HEK293T (cell line): ENCODE results near the gene HOXD13.
A peak's percentile ranks its signal among the peaks of the same experiment; 100 is the strongest.

ENCODE experiments used
- CTCF ChIA-PET: fragments of 350-600 bp; formaldehyde crosslinking; extraction: SDS; loops from one replicate; lab custom pipeline; 2021; ENCODE audit warnings: antibody characterized with exemption, inconsistent platforms; lab: Yijun Ruan, JAX
- POLR2A ChIA-PET: fragments of 350-600 bp; formaldehyde crosslinking; extraction: SDS; loops from one replicate; lab custom pipeline; 2020; ENCODE audit warnings: antibody characterized with exemption, inconsistent platforms; lab: Yijun Ruan, JAX
- DNase-seq: peaks from one replicate; pipeline ENCODE4 v3.0.0; 2012; ENCODE audit warnings: mixed read lengths; ENCODE audit errors: extremely low spot score
- ARNT ChIP-seq: fragments of 450-650 bp; IDR thresholded peaks from 2 replicates; pipeline ENCODE4 v1.6.1; 2017; ENCODE audit warnings: mild to moderate bottlenecking
- BHLHE40 ChIP-seq: fragments of 450-650 bp; IDR thresholded peaks from 2 replicates; pipeline ENCODE4 v1.6.1; 2016; ENCODE audit warnings: mild to moderate bottlenecking, moderate library complexity, borderline replicate concordance
- CTBP1 ChIP-seq: fragments of 450-650 bp; IDR thresholded peaks from 2 replicates; pipeline ENCODE4 v1.6.1; 2016; ENCODE audit warnings: borderline replicate concordance
- ELF4 ChIP-seq: fragments of 450-650 bp; IDR thresholded peaks from 2 replicates; pipeline ENCODE4 v1.6.1; 2017; ENCODE audit warnings: antibody characterized with exemption
- FOXA1 ChIP-seq: fragments of 450-650 bp; IDR thresholded peaks from 2 replicates; pipeline ENCODE4 v1.6.1; 2016; ENCODE audit warnings: mild to moderate bottlenecking
- FOXK2 ChIP-seq: fragments of 450-650 bp; IDR thresholded peaks from 2 replicates; pipeline ENCODE4 v1.6.1; 2016; ENCODE audit warnings: mild to moderate bottlenecking
- FOXM1 ChIP-seq: fragments of 450-650 bp; IDR thresholded peaks from 2 replicates; pipeline ENCODE4 v1.6.1; 2017; ENCODE audit warnings: mild to moderate bottlenecking, borderline replicate concordance
- HDGF ChIP-seq: fragments of 450-650 bp; IDR thresholded peaks from 2 replicates; pipeline ENCODE4 v1.6.1; 2017; ENCODE audit warnings: antibody characterized with exemption, borderline replicate concordance
- L3MBTL2 ChIP-seq: fragments of 450-650 bp; conservative IDR thresholded peaks from 2 replicates; pipeline ENCODE4 v1.6.1; 2016; ENCODE audit warnings: mild to moderate bottlenecking
- LEF1 ChIP-seq: fragments of 450-650 bp; IDR thresholded peaks from 2 replicates; pipeline ENCODE4 v1.6.1; 2017; ENCODE audit warnings: mild to moderate bottlenecking, borderline replicate concordance
- NFRKB ChIP-seq: fragments of 450-650 bp; IDR thresholded peaks from 2 replicates; pipeline ENCODE4 v1.6.1; 2016; ENCODE audit warnings: mild to moderate bottlenecking, moderate library complexity
- SP1 ChIP-seq: fragments of 450-650 bp; IDR thresholded peaks from 2 replicates; pipeline ENCODE4 v1.6.1; 2017
- SUZ12 ChIP-seq: fragments of 450-650 bp; IDR thresholded peaks from 2 replicates; pipeline ENCODE4 v1.6.1; 2016; ENCODE audit warnings: mild to moderate bottlenecking
- TARDBP ChIP-seq: fragments of 450-650 bp; IDR thresholded peaks from 2 replicates; pipeline ENCODE4 v1.6.1; 2016
- ZNF384 ChIP-seq: fragments of 450-650 bp; IDR thresholded peaks from 2 replicates; pipeline ENCODE4 v1.6.1; 2016
- TF ChIP-seq, protein P1 (sequence below): fragments of 450-650 bp; IDR thresholded peaks from 2 replicates; pipeline ENCODE4 v1.6.1; 2016

HOXD13 gene

GRCh38 chr2:176093898-176094249, 1.4 kb downstream of the HOXD13 start:
- no peak for DNase-seq
- CTCF ChIA-PET: interaction anchor here (0.6 to 1.0 kb wide), 5 partner anchors 8 to 1172 kb away, joined by 3 to 4 read pairs (median 3); no protein-coding TSS in a partner anchor
- no peak for TF ChIP-seq BHLHE40
- no peak for TF ChIP-seq CTBP1
- TF ChIP-seq SUZ12: no peak
- no peak for TF ChIP-seq NFRKB
- TF ChIP-seq TARDBP: no peak
- no peak for TF ChIP-seq HDGF
- TF ChIP-seq FOXK2: no peak
- no peak for TF ChIP-seq ELF4
- no peak for TF ChIP-seq ARNT
- TF ChIP-seq, protein P1, sequence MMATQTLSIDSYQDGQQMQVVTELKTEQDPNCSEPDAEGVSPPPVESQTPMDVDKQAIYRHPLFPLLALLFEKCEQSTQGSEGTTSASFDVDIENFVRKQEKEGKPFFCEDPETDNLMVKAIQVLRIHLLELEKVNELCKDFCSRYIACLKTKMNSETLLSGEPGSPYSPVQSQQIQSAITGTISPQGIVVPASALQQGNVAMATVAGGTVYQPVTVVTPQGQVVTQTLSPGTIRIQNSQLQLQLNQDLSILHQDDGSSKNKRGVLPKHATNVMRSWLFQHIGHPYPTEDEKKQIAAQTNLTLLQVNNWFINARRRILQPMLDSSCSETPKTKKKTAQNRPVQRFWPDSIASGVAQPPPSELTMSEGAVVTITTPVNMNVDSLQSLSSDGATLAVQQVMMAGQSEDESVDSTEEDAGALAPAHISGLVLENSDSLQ: no peak
- no peak for TF ChIP-seq FOXM1
- TF ChIP-seq LEF1: no peak
- TF ChIP-seq ZNF384: no peak
- no peak for TF ChIP-seq SP1
- TF ChIP-seq L3MBTL2: no peak
- TF ChIP-seq FOXA1: no peak
- POLR2A ChIA-PET: interaction anchor here (1.1 to 6.5 kb wide), 3 partner anchors 11 to 92 kb away, joined by 3 to 117 read pairs (median 6); partner anchors contain the start of genes HOXD11 and LNPK

DNA sequence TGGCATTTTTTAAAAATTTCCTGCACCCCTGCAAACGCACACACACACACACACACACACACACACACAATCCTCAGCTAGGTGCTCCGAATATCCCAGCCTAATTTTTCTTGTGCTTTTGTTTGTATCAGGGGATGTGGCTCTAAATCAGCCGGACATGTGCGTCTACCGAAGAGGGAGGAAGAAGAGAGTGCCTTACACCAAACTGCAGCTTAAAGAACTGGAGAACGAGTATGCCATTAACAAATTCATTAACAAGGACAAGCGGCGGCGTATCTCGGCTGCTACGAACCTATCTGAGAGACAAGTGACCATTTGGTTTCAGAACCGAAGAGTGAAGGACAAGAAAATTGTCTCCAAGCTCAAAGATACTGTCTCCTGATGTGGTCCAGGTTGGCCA, 1.8 kb downstream of the HOXD13 start:
- TF ChIP-seq SP1 (no peak), BHLHE40 (no peak), ZNF384 (no peak)
- CTCF ChIA-PET: interaction anchor here (0.7 to 1.0 kb wide), 4 partner anchors 9 to 1169 kb away, joined by 3 to 4 read pairs (median 3); no protein-coding TSS in a partner anchor
- no peak for DNase-seq
- POLR2A ChIA-PET: interaction anchor here (1.1 to 6.5 kb wide), 3 partner anchors 10 to 92 kb away, joined by 3 to 117 read pairs (median 6); partner anchors contain the start of genes HOXD11 and LNPK

DNA sequence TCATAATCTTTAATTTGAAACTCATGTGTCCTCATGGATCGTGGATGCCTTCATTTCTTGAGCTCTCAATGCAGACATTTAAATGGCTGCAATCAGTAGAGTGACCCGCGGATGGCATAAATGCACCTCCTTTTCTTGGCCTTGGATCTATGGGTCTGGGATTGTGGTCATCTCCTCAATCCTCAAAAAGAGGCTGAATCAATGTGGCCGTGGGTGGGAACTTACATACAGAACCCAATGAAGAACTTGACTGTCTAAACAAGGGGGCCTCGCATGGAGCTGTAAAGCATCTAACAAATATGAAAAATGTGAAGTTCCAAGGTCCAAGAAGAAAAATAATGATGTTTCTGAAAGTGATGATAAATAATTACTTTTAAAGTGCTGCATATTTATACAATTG, 2.9 kb downstream of the HOXD13 start:
- no peak for TF ChIP-seq LEF1
- TF ChIP-seq L3MBTL2: 0 out of 2 replicates have a peak, but pooled peaks have one; percentile 30
- POLR2A ChIA-PET: interaction anchor here (1.4 to 6.5 kb wide), 3 partner anchors 9 to 290 kb away, joined by 3 to 117 read pairs (median 11); partner anchors contain the start of gene HOXD11
- CTCF ChIA-PET: interaction anchor here (1.0 kb wide), 1 partner anchor 16 kb away, joined by 3 read pairs; no protein-coding TSS in a partner anchor
- DNase-seq: no peak

GRCh38 chr2:176096243-176096985, 3.9 kb downstream of the HOXD13 start:
- DNase-seq: no peak
- ChIA-PET POLR2A (interaction anchor here (0.7 to 6.5 kb wide), 7 partner anchors 8 to 845 kb away, joined by 3 to 117 read pairs (median 8); partner anchors contain the start of genes HOXD11 and LNPK), CTCF (interaction anchor here (0.6 to 1.6 kb wide), 12 partner anchors 8 to 931 kb away, joined by 3 to 9 read pairs (median 3); no protein-coding TSS in a partner anchor)
- TF ChIP-seq CTBP1 (no peak), FOXA1 (no peak), ZNF384 (no peak), ELF4 (no peak), FOXM1 (no peak), TARDBP (no peak), L3MBTL2 (no peak), LEF1 (no peak)
- TF ChIP-seq, protein P1: no peak

DNA sequence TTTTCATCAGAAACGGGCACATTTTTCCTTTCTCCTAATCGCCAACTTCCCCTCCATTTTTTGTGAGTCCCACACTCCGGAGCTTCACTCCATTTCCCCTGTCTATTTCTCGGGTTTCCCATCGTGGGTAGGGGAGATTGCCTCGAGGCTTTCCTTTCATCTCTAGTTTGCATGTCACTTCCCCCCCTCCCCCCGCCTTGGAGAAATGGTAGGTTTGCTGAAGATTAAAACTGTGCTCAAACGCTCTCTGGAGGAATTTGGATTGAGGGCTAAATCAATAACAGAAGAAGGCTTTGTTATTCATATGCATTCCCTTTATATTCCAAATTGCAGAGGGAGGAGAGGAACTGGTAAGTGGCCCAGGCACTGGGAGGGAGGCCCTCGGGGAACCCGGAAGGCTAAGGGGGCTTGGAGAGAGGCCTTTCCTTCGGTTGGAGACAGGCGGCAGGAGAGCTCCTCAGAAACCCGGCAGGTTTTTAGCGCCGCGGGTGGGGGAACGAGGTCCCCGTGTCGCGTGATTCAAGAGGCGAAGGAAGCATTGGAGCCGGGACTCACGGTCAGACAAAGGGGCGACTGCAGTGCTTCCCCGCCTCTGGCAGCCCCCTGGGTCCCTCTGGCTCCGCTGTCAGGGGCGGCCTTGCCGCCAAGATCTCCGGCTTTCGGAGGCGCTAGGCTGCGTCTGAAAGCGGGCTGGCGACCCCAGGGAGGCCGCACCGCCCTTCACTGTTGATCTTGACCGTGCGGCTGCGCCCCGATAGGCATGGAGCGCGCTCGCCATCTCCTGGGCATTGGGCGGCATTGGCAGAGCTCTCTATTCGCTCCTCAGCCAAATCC, 4.7 kb downstream of the HOXD13 start:
- ChIA-PET CTCF (interaction anchor here (0.7 to 1.6 kb wide), 16 partner anchors 9 to 846 kb away, joined by 3 to 9 read pairs (median 3); no protein-coding TSS in a partner anchor), POLR2A (interaction anchor here (0.7 to 6.5 kb wide), 9 partner anchors 7 to 846 kb away, joined by 3 to 117 read pairs (median 4); partner anchors contain the start of genes HOXD11 and LNPK)
- DNase-seq: peak; percentile 76
- TF ChIP-seq L3MBTL2 (peak; percentile 71), HDGF (no peak)

GRCh38 chr2:176097820-176098365, 5.4 kb downstream of the HOXD13 start:
- no peak for DNase-seq
- ChIA-PET CTCF (interaction anchor here (0.7 to 1.6 kb wide), 8 partner anchors 10 to 846 kb away, joined by 3 to 9 read pairs (median 4); no protein-coding TSS in a partner anchor), POLR2A (interaction anchor here (1.0 to 6.5 kb wide), 4 partner anchors 7 to 96 kb away, joined by 3 to 117 read pairs (median 9); partner anchors contain the start of genes HOXD11 and LNPK)
- TF ChIP-seq NFRKB (no peak), ARNT (no peak), CTBP1 (no peak), HDGF (no peak), FOXK2 (no peak), TARDBP (no peak), FOXA1 (no peak), SP1 (no peak), SUZ12 (no peak), ZNF384 (no peak), ELF4 (no peak), BHLHE40 (no peak)
- TF ChIP-seq, protein P1: no peak
